Lower leg skin (tissue), 3 donors: Measurements from ENCODE around the gene SIK2.

Source experiments
- CTCF ChIP-seq, 3 donors: fragments of 450-650 bp; IDR thresholded peaks; one replicate each; pipeline ENCODE4 v1.5.1; 2016; ENCODE audit warnings: antibody characterized with exemption in 3 of 3, mild to moderate bottlenecking in 3 of 3, moderate library complexity in 2 of 3
- POLR2A ChIP-seq, 2 donors: fragments of 450-650 bp; IDR thresholded peaks; one replicate each; pipeline ENCODE4 v1.6.1; 2016 to 2017; ENCODE audit warnings: antibody characterized with exemption in 2 of 2, mild to moderate bottlenecking in 1 of 2, moderate library complexity in 1 of 2

- no peak for TF ChIP-seq CTCF (IDR thresholded peaks at IDR 0.05)
- TF ChIP-seq POLR2A (IDR thresholded peaks at IDR 0.05), result no peak
Observed at GRCh38 chr11:111629499-111629898, 27.2 kb downstream of the SIK2 start.
